ENCODE results near the gene ARHGAP15.

GRCh38 chr2:143611336-143611735 is 482.1 kb downstream of the ARHGAP15 start:
- TF ChIP-seq POLR2A (IDR thresholded peaks at IDR 0.05; ENCODE audit: borderline replicate concordance, extremely low read depth, insufficient read depth, insufficient read length), result no peak
- no peak for TF ChIP-seq EGR1 (IDR thresholded peaks at IDR 0.05; ENCODE audit: low read depth)
- TF ChIP-seq SIN3A (IDR thresholded peaks at IDR 0.05; ENCODE audit: low read depth), result no peak
- no peak for TF ChIP-seq POLR2AphosphoS5 (IDR thresholded peaks at IDR 0.05; ENCODE audit: low read depth, low read length)
- TF ChIP-seq CEBPB (IDR thresholded peaks at IDR 0.05; ENCODE audit: low read depth), result no peak
- no peak for TF ChIP-seq EZH2 (IDR thresholded peaks at IDR 0.05)
- TF ChIP-seq FOSL1 (IDR thresholded peaks at IDR 0.05; ENCODE audit: low read depth), result no peak
- no peak for TF ChIP-seq SRF (IDR thresholded peaks at IDR 0.05; ENCODE audit: low read depth)
- TF ChIP-seq CTCF (IDR thresholded peaks at IDR 0.05 in 2 of 3, conservative IDR thresholded peaks at IDR 0.05 in 1 of 3; ENCODE audit: borderline replicate concordance in 1 of 3, insufficient read depth in 1 of 3, low read depth in 2 of 3, low read length in 2 of 3), result no peak
- no peak for TF ChIP-seq YY1 (IDR thresholded peaks at IDR 0.05; ENCODE audit: extremely low read depth, insufficient replicate concordance, low read depth, low read length)
